ENCODE measurements around the gene EFNA3.

EFNA3 gene

DNA sequence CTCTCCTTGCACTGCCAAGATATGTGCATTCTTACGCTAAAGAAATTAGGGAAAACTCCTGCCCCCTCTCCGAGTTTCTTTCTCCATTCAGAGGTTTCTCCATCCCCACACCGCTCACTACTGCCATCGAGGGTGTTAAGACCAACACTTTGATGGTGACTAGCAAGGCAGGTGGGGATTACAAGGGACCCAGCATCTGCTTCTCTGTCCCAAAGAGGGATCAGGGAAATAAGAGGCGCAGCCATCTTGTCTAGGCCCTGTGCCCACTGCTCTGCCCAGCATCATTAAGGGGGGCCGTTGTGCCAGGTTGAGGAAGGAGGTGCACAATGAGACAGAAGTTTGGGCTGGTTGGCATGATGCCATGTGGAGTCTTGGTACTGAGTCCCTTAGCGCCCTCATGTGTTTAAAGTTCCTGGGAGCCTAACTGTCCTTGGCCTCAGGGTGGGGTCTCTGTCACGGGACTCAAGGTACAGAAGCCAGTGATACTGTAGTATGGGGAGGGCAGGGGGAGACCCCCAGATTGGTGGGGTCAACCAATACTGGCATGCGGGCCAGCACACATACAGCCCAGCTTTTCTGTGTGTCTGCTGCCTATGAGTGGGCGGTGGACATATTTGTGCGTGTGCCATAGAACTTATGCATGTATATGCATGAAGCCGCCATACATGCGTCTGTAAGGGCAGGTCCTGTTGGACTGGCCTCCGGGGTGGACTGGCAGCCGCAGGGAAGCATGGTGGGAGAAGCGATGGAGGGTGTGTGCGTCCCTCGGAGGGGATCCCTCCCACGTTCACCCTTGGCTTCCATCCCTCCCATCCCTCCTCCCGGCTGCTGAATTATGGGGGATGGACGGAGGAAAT is 5.5 kb downstream of the EFNA3 start:
- no peak for DNase-seq (ENCODE audit: low read depth in 2 of 2)

DNA sequence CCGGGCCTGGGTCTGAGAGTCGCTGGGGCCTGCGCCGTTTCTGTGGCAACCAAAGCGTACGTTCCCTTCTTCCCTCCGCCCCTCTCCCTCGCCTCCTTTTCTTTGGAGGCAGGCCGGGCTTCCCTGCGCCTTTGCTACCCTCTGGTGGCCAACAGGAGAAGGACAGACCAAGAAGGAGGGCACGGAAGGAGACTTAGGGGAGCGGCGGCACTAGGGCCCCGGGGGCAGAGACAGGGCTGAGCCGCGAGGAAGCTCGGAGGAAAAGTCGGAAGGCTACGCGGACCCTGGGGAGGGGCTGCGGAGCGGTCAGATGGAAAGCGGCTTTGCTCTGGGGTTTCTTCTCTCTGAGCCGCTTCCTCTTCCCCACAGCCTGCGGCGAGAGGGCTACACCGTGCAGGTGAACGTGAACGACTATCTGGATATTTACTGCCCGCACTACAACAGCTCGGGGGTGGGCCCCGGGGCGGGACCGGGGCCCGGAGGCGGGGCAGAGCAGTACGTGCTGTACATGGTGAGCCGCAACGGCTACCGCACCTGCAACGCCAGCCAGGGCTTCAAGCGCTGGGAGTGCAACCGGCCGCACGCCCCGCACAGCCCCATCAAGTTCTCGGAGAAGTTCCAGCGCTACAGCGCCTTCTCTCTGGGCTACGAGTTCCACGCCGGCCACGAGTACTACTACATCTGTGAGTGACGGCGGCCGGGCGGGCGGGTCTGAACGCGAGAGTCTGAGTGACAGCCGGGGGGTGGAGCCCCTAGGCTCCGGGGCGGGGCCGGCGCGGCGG is 6.3 kb downstream of the EFNA3 start:
- peak; percentile 85 to 87 for DNase-seq (ENCODE audit: low read depth in 2 of 2)

DNA sequence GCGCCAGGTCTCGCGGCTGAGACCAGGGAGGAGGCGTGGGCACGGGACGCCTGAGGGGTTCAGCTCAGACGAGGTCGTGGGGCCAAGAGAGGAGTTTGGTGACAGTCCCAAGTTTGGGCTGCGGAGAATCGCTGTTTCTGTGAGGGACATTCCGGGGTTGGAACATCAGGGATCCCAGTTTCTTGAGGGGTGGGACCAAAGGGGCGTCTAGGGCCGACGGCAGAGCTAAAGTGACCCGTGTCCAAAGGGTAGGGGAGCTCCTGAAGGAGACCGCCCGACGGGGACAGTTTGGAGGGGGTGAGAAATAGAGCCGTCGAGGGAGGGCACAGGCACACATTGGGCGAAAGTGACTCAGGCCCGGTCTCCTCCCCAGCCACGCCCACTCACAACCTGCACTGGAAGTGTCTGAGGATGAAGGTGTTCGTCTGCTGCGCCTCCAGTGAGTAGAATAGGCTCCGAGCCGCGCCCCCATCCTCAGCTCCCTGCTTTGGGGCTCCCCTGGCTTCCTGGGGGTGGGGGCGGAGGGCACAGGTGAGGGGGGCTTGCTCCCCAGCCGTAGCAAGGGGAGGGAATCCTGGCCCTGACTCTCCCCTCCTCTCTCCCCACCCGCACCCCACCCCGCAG is 7.0 kb downstream of the EFNA3 start:
- DNase-seq (ENCODE audit: low read depth in 2 of 2) = peak; percentile 64 to 65

DNA sequence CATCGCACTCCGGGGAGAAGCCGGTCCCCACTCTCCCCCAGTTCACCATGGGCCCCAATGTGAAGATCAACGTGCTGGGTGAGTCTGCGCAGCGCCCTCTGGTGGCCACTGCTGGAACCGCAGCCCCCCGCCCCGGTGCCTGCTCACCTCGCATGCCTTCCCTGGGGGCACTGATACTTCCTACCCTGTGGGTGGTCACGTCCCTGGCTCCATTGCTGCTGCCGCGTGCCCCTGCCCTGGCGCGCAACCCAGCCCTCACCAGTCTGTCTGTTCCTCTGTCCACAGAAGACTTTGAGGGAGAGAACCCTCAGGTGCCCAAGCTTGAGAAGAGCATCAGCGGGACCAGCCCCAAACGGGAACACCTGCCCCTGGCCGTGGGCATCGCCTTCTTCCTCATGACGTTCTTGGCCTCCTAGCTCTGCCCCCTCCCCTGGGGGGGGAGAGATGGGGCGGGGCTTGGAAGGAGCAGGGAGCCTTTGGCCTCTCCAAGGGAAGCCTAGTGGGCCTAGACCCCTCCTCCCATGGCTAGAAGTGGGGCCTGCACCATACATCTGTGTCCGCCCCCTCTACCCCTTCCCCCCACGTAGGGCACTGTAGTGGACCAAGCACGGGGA is 7.6 kb downstream of the EFNA3 start:
- DNase-seq (ENCODE audit: low read depth in 2 of 2) = peak; percentile 68 to 71

DNA sequence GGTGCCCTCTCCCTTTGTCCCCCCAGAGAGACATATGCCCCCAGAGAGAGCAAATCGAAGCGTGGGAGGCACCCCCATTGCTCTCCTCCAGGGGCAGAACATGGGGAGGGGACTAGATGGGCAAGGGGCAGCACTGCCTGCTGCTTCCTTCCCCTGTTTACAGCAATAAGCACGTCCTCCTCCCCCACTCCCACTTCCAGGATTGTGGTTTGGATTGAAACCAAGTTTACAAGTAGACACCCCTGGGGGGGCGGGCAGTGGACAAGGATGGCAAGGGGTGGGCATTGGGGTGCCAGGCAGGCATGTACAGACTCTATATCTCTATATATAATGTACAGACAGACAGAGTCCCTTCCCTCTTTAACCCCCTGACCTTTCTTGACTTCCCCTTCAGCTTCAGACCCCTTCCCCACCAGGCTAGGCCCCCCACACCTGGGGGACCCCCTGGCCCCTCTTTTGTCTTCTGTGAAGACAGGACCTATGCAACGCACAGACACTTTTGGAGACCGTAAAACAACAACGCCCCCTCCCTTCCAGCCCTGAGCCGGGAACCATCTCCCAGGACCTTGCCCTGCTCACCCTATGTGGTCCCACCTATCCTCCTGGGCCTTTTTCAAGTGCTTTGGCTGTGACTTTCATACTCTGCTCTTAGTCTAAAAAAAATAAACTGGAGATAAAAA is 8.4 kb downstream of the EFNA3 start:
- no peak for DNase-seq (ENCODE audit: low read depth in 2 of 2)

DNA sequence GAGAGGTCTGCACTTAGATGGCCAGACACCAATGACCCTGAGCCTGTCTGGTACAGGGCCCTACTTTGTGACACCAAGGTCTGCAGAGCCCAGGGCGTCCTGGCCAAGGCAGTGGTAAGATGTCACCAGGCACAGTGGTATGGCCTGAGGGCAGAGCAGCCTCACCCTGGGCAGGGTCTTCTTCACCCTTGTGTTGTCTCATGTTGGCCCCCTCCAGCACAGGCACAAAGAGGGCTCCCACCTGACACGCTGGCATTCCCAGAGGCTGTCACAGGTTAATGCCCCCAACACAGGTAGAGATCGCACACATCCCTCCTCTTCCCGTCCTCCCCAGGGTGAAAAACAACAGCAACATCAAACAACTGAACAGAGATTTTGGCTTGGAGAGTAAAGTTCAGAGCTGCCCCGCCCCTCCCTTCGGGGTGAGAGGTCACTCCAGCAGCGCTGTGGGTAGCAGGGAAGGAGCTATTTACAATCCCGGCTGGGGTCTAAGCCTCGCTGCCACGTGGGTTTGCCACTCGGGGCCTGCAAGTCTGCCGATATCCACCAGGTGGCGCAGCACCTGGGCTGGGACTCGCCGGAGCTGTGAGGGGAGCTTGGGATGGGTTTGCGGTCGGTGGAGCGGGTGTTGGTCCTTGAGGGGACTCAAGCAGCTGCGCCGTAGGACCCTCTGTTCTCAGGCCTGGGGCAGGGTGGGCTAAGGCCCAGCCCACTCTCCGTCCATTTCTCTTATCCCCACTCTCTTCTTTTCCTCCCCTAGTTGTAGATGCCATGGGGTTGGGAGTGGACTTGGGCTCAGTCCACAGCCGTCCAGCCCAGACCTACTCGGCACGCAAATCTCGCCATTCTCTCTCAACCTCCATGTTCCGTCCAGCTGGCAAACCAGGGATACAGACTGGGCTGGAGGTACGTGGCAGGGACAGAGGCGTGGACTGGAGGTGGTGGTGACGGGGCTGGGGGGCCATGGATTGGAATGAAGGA is 12.7 kb downstream of the EFNA3 start:
- peak; percentile 59 to 70 for DNase-seq (ENCODE audit: low read depth in 2 of 2)

DNA sequence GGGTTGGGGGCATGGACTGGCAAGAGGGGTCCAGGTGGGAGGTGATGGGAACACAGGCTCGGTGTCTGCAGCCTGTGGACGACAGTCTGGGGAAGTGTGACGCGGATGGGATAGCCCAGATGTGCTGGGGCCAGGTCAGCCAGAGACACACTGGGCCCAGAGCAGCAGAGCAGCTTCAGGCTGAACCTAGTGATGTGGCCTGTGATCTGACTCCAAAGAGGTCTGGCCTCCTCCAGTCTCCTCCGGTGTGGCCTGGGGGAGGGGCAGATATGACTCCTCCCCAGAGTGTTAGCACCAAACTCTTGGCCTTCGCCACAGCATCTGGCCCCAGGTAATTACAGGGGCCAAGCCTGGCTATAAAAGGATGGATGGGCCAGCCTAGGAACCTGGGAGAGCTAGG is 13.5 kb downstream of the EFNA3 start:
- no peak for DNase-seq (ENCODE audit: low read depth in 2 of 2)

DNA sequence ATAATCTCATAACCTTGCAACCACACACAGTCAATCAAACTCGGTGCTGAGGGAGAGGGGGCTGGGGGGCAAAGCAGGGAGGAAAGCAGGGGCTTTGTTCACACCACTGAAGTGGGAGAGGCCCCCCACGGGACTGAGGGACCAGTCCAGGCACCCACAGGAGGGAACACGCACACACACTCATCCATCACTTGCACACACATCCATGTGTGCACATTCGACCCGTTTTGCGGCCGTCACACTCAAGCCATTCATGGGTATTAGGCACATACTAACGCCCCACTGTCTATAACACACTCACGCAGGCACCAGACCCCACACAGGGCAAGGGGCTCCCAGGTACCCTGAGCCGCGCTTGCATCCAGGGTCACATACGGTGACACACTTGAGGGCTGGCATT is 14.0 kb downstream of the EFNA3 start:
- DNase-seq (ENCODE audit: low read depth in 2 of 2) = no peak

DNA sequence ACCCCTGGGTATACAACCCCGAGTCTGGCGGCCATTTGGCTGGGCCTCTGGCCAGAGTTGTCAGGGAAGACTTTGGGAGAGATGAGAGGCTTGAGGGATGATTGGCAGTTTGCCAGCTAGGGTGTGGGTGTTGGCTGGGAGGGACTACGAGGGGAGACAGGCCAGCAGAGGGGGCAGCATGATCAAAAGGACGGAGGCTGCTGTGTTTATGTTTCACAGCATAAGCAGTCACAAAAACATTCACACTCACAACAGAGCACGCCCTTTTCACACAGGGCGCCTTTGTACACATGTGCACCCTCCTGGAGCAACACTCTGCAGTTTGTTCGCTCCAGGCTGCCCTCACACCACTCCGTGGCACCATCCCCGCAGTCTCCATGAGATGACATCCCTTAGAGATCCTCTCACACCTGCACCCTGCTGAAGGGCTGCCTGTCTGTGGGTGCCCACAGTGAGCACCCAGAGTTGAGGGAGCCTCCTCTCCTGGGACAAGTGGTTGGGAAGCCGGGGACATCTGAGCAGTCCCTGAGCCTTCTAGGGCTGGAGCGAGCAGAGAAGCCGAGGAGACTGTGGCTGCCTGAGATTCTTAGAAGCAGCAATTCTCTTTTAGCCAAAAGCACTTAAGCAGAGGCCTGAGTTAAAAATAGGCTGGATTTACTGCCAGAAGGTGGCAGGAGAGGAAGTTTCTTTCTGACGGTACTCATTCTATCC is 15.4 kb downstream of the EFNA3 start:
- no peak for DNase-seq (ENCODE audit: low read depth in 2 of 2)

DNA sequence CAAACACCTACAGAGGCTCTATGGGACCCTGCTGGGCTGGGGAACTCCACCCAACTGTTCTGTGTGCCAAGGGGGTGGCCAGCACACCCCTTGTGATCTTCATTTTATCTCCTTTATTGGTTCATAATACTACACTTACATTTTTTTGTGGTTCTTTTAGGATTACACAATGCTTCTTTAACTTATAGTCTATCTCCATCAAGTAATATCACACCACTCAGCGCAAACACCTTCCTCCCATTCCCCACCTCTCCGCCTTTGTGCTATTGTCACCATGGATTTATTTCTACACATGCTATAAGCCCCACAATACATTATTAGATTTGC is 15.9 kb downstream of the EFNA3 start:
- DNase-seq (ENCODE audit: low read depth in 2 of 2) = no peak

DNA sequence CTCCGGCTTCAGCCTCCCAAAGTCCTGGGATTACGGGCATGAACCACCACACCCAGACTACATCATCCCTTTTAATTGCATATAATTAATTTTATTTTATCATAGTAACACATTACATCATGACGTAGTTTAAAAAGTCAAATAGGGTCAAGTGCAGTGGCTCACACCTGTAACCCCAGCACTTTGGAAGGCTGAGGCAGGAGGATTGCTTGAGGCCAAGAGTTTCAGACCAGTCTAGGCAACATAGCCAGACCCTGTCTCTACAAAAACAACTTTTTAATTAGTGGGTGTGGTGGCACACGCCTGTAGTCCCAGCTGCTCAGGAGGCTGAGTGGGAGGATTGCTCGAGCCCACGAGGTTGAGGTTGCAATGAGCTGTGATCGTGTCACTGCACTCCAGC is 20.7 kb downstream of the EFNA3 start:
- no peak for DNase-seq (ENCODE audit: low read depth in 2 of 2)

DNA sequence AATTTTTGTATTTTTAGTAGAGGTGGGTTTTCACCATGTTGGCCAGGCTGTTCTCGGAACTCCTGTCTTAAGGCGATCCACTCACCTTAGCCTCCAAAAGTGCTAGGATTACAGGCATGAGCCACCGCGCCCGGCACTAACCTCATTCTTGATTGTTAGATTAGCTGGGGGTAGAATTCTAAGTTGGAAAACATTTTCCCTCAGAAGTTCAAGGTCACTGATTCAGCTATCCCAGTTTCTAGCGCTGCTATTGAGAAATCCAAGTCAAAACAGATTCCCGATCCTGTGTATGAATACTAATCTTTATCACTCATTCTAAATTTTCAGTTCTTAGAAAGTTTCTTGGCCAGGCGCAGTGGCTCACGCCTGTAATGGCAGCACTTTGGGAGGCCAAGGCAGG is 24.7 kb downstream of the EFNA3 start:
- DNase-seq (ENCODE audit: low read depth in 2 of 2) = no peak

DNA sequence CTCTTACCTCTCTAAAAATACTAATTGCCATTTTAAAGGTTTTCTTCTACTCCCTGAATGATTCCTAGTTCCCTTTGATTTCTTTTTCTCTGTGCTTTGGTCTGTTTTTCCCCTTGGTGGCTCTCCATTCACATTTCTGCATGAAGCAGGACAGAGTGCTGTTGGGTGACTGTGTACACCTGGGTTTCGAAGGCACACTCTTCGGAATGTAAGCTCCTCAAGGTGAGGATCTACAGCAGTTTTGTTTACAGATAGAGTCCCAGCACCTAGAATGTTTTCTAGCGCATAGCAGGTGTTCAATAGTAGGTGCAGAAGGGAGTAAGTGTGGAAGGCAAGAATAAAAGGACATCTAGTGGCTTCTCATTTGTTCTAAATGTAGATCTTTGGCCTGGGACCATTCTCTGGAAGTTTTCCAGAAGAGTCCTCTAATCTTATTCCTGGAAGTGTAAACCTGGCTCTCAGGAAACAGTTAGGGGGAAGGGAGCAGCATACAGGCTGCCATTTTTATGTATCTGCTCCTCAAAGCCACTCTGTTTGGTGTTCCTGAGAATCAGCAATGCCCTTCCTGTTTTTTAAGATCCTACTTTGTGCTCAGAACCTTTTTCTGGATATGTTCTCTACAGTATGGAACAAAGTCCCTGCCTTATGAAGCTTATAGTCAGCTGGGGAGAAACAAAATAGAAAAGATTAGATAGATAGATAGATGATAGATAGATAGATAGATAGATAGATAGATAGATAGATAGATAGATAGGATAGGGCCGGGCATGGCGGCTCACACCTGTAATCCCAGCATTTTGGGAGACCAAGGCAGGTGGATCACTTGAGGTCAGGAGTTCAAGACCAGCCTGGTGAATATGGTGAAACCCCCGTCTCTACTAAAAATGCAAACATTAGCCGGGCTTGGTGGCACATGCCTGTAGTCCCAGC is 26.2 kb downstream of the EFNA3 start:
- no peak for DNase-seq (ENCODE audit: low read depth in 2 of 2)

DNA sequence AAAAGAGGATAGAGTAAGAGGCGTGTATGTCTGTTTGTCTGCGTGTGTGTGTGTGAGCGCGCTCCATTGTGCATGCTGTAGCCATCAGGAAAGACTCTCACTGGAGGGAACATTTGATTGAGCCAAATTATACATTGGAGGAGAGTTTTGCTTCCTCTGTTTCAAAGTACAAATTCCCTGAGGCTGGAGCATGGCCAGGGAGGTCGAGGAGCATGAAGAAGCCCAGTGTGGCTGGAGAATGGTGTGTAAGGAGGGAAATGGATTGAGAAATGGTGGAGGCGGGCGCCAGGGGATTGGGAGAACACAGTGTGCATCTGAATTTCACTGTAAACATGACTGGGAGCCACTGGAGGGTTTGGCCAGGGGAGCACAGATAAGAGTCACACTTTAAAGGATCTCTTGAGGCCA is 27.0 kb downstream of the EFNA3 start:
- no peak for DNase-seq (ENCODE audit: low read depth in 2 of 2)

DNA sequence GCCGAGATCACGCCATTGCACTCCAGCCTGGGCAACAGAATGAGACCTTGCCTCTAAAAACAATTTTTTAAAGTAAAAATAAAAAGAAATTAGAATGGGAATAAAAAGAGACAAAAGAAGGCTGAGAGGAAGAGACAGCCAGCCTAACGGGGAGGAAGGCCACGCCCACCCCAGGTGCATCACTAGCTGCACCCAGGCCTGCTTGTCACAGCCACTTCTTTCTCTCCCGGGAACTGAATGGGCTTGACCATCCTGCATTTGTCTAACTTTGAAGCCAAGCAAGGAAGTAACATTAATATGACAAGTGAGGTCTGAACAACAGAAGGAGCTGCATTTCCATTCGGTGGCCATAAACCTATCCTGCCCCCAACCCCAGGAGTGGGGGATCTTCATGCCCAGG is 28.2 kb downstream of the EFNA3 start:
- DNase-seq (ENCODE audit: low read depth in 2 of 2) = no peak

DNA sequence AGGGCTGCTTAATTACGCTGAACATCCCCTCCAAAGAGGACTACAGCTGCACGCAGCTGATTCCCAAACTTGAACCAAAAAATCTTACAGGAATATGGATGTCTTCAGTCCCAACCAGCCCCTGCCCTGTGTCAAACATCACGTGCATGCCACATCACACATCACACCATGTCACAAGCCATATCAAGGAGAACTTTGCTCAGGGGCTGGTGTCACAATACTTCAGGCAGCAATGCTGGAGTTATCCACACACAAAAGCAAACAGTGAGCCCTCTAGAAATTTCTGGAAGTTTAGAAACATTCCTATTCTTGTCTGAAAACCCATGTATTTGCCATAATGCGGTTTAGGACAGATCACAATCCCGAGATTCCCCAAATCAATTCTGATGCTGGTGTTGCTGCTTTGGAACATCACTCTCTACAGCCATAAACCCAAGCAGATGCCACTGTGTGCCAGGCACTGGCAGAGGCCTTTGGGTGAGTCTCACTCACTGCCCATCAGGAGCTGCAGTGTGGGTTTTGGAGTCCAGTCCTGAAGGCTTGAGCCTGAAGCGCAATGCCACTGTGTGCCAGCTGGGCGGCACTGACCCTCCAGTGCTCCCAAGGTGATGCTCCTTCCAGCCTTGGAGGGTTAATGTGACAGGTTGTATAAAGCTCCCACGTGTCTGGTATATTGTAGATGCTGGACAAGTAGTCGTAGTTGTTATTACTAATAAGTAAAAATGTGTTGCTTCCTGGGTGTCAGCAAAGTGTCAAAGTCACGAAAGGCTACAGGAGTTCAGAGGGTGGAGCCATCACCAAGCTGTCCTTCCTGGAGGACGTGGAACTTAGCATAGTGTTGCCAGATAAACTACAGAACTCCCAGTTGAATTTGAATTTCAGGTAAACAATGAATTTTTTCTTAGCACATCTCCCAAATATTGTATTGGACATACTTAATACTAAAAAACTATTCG is 28.9 kb downstream of the EFNA3 start:
- DNase-seq (ENCODE audit: low read depth in 2 of 2) = no peak

DNA sequence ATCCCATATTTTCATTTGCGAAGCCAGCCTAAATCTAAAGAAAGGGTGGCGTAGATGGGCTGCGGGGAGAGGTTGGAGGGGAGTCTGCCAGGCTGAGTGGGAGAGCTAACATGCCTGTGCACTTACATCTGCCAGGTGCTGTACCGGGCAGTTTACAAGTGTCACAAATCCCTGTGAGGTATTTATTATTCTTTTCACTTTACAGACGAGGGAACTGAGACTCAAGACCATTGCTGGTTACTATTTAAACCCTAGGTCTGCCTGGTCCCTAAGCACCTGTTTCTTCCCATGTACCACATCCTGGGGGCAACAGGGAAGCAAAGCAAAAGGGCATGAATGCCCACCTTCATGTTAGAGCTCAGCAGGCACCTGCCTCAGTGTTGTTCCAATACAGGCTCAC is 29.7 kb downstream of the EFNA3 start:
- no peak for DNase-seq (ENCODE audit: low read depth in 2 of 2)

DNA sequence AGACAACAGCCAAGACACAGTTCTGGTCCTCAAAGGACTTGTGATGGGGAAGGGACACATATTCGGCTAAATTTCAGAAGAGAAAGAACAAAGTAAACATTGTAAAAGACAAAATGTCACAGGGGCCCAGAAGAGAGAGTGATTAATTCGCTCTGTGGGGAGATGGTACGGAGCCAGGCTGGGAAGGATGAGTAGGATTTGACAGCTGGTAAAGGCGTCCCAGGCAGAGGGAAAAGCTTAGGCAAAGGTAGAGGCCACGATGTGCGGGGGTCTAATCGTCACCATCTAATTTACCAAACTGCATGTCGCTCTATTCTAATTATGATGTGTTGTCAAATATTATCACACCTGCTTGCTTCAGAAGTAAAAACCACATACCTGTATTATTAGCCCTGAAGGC is 31.7 kb downstream of the EFNA3 start:
- DNase-seq (ENCODE audit: low read depth in 2 of 2) = no peak

All from stimulated activated CD8-positive, alpha-beta memory T cell treated with anti-CD3 and anti-CD28 coated beads, Interleukin-15, amount 100 ng/mL, for 48 hours (primary cell).